ENCODE results near the gene LPAR1. TPM values are rescaled to one million over a fixed set of nuclear protein-coding genes. Genes with fewer than 3 reads are reported as not detected.

The LPAR1 gene
- polyA plus RNA-seq, 2 donors = 5.0 to 5.2 TPM

DNA sequence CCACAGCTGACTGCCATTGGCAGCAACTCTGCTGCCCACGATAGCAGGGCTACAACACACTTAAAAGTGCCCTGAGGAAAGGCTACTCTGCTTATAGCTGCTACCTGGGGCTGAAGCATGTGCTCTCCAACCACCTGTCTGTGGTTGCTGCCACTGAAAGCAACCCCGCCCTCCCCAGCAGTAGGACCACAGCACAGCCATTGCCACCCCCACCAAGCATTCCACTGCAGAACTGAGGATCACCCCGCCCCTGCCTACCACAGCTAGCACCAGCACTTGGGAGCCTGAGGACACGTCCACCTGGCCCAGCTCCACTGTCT is 85.8 kb downstream of the LPAR1 start:
- no peak overlapping the region for H3K4me3 ChIP-seq (ENCODE audit: low read depth in 1 of 2, low read length in 2 of 2)
- H3K27ac ChIP-seq (ENCODE audit: low read depth in 2 of 2, low read length in 1 of 2) = no peak overlapping the region
- no peaks in the 10 kb centered on the region for H3K9me3 ChIP-seq (ENCODE audit: control insufficient read depth in 2 of 2, insufficient read depth in 1 of 2, low read depth in 1 of 2, low read length in 1 of 2)
- no peaks in the 10 kb centered on the region for H3K27me3 ChIP-seq (ENCODE audit: control insufficient read depth in 1 of 2, insufficient read depth in 2 of 2, low read length in 2 of 2)
- no peaks in the 10 kb centered on the region for H3K4me1 ChIP-seq (ENCODE audit: control insufficient read depth in 2 of 2, insufficient read depth in 2 of 2, low read length in 1 of 2)
- no peaks in the 10 kb centered on the region for H3K36me3 ChIP-seq (ENCODE audit: control insufficient read depth in 2 of 2, insufficient read depth in 2 of 2, low read length in 1 of 2)
- 81% methylated on average over 4 of the region's 4 CpGs for WGBS, 2 donors

DNA sequence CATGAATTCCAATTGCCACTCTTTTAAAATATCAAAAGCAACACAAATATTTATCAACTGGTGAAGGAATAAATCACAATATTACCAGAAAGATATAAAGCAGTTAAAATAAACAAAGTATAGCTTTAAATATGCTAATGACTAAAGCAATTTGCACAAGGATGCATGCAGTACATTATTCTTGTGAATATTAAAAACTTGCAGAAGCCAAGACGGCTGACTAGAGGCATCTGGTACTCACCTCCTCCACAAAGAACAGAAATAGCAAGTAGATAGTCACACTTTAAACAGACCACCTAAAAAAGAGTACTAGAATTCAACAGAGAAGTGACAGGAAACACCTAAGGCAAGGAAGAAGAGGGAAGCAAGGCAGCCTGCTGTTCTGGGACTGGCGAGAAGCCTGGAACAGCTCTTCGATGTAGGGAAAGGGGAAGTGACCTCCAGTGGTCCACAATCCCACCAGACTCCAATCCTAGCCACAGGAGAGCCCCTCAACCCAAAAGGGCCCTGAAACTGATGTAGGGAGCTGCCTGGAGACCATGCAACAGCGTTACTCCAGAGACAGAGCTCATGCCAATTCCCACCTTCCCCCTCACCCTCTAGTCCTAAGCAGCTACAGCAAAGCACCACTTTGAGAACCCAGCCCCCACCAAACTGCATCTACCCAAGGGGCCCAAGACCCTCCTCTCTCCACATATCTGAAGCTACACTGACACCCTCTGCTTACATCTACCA is 86.3 kb downstream of the LPAR1 start:
- H3K4me1 ChIP-seq (ENCODE audit: control insufficient read depth in 2 of 2, insufficient read depth in 2 of 2, low read length in 1 of 2) = no peaks in the 10 kb centered on the region
- no peak overlapping the region for H3K27ac ChIP-seq (ENCODE audit: low read depth in 2 of 2, low read length in 1 of 2)
- H3K9me3 ChIP-seq (ENCODE audit: control insufficient read depth in 2 of 2, insufficient read depth in 1 of 2, low read depth in 1 of 2, low read length in 1 of 2) = no peaks in the 10 kb centered on the region
- H3K27me3 ChIP-seq (ENCODE audit: control insufficient read depth in 1 of 2, insufficient read depth in 2 of 2, low read length in 2 of 2) = no peaks in the 10 kb centered on the region
- no peak overlapping the region for H3K4me3 ChIP-seq (ENCODE audit: low read depth in 1 of 2, low read length in 2 of 2)
- no peaks in the 10 kb centered on the region for H3K36me3 ChIP-seq (ENCODE audit: control insufficient read depth in 2 of 2, insufficient read depth in 2 of 2, low read length in 1 of 2)
- 54 to 55% methylated on average over 4 of the region's 4 CpGs for WGBS, 2 donors

DNA sequence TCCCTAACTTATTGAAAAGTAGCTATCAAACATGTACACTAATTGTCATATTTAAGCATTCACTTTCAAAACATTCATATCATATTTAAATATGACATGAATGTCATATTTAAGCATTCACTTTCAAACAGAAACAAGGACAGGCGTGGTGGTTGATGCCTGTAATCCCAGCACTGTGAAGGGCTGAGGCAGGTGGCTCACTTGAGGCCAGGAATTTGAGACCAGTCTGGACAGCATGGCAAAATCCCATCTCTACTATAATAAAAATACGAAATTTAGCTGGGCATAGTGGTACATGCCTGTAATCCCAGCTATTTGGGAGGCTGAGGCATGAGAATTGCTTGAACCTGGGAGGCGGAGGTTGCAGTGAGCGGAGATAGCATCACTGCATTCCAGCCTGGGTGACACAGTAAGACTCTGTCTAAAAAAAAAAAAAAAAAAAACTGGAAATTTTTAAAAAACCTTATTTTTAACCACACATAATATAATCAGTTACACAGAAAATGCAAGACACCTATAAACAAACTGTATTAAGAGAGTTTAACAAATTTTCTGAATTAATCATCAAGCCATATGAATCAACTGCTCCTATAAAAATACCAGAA is 88.1 kb downstream of the LPAR1 start:
- H3K9me3 ChIP-seq (ENCODE audit: control insufficient read depth in 2 of 2, insufficient read depth in 1 of 2, low read depth in 1 of 2, low read length in 1 of 2) = no peaks in the 10 kb centered on the region
- no peaks in the 10 kb centered on the region for H3K27me3 ChIP-seq (ENCODE audit: control insufficient read depth in 1 of 2, insufficient read depth in 2 of 2, low read length in 2 of 2)
- no peak overlapping the region for H3K4me3 ChIP-seq (ENCODE audit: low read depth in 1 of 2, low read length in 2 of 2)
- H3K36me3 ChIP-seq (ENCODE audit: control insufficient read depth in 2 of 2, insufficient read depth in 2 of 2, low read length in 1 of 2) = no peaks in the 10 kb centered on the region
- WGBS, 2 donors = 90 to 94% methylated on average over 4 of the region's 4 CpGs
- H3K27ac ChIP-seq (ENCODE audit: low read depth in 2 of 2, low read length in 1 of 2) = no peak overlapping the region
- H3K4me1 ChIP-seq (ENCODE audit: control insufficient read depth in 2 of 2, insufficient read depth in 2 of 2, low read length in 1 of 2) = no peaks in the 10 kb centered on the region

DNA sequence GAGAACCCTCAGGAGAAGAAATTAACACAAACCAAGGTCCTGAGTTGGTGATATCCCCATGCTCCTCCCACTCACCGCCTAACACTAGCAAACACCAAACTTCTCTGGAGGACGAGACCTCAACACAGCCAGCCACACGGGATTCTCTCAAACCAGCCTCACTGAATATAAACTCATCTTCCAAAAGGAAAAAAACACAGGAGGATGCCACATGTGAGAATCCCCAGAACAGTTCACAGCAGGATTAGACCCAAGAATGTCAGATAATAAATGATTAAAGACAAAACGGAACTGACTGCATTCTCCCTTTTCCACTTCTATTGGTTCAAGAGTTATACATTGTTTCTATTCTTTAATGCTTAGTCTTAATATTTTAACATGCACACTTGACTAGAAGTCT is 89.2 kb downstream of the LPAR1 start:
- H3K4me1 ChIP-seq (ENCODE audit: control insufficient read depth in 2 of 2, insufficient read depth in 2 of 2, low read length in 1 of 2) = no peaks in the 10 kb centered on the region
- no peak overlapping the region for H3K27ac ChIP-seq (ENCODE audit: low read depth in 2 of 2, low read length in 1 of 2)
- H3K36me3 ChIP-seq (ENCODE audit: control insufficient read depth in 2 of 2, insufficient read depth in 2 of 2, low read length in 1 of 2) = no peaks in the 10 kb centered on the region
- no peak overlapping the region for H3K4me3 ChIP-seq (ENCODE audit: low read depth in 1 of 2, low read length in 2 of 2)
- 62 to 66% methylated on average over 4 of the region's 4 CpGs for whole genome bisulfite sequencing, 2 donors
- H3K9me3 ChIP-seq (ENCODE audit: control insufficient read depth in 2 of 2, insufficient read depth in 1 of 2, low read depth in 1 of 2, low read length in 1 of 2) = no peaks in the 10 kb centered on the region
- H3K27me3 ChIP-seq (ENCODE audit: control insufficient read depth in 1 of 2, insufficient read depth in 2 of 2, low read length in 2 of 2) = no peaks in the 10 kb centered on the region

DNA sequence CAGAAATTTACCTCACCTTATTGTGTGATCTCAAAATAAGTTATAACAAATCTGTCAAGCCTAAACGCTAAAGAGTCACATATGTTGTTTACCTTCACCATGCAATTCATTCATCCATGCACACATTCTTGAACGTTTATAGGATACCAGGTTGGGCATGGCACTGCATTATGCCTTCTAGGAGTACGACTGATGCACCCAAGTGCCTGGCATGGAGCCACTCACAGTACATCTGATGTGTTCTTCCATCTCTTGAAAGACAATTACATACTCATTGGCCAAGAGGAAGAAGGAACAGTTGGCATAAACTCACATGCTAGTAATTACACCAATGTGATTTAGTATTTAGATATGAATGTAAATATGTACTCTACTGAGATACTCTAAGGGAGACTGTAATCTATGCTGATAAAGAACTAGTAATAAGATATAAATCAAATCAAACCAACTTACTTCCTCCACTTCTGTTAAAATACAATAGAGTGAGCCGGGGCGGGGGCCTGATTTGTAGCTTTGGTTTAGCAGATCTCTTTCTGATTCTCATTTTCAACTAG is 90.7 kb downstream of the LPAR1 start:
- Histone ChIP-seq H3K27me3 (ENCODE audit: control insufficient read depth in 1 of 2, insufficient read depth in 2 of 2, low read length in 2 of 2) (no peaks in the 10 kb centered on the region), H3K9me3 (ENCODE audit: control insufficient read depth in 2 of 2, insufficient read depth in 1 of 2, low read depth in 1 of 2, low read length in 1 of 2) (no peaks in the 10 kb centered on the region), H3K36me3 (ENCODE audit: control insufficient read depth in 2 of 2, insufficient read depth in 2 of 2, low read length in 1 of 2) (no peaks in the 10 kb centered on the region), H3K27ac (ENCODE audit: low read depth in 2 of 2, low read length in 1 of 2) (no peak overlapping the region), H3K4me1 (ENCODE audit: control insufficient read depth in 2 of 2, insufficient read depth in 2 of 2, low read length in 1 of 2) (no peaks in the 10 kb centered on the region), H3K4me3 (ENCODE audit: low read depth in 1 of 2, low read length in 2 of 2) (no peak overlapping the region)
- WGBS, 2 donors = 70 to 71% methylated on average over 5 of the region's 5 CpGs

DNA sequence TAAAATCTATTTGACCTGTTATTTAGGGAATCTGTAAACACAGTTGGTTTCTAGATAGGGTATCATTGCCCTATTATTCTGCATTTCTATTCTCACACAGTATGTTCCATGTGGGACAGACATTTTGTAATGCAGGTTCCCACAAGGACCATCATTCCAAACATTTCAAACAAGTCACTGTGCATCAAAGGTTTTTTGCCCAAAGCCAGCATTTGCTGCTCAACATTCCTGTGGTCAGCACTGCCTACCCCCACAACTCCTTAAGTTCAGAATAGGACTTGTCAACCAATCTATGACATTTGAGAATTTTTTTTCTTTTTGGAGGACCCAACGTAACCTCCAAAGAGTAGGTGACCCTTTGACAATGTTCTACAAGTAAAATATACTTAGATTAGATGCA is 95.7 kb downstream of the LPAR1 start:
- 88 to 98% methylated on average over 1 of the region's 1 CpG for WGBS, 2 donors
- H3K27ac ChIP-seq (ENCODE audit: low read depth in 2 of 2, low read length in 1 of 2) = no peak overlapping the region
- no peaks in the 10 kb centered on the region for H3K27me3 ChIP-seq (ENCODE audit: control insufficient read depth in 1 of 2, insufficient read depth in 2 of 2, low read length in 2 of 2)
- H3K36me3 ChIP-seq (ENCODE audit: control insufficient read depth in 2 of 2, insufficient read depth in 2 of 2, low read length in 1 of 2) = peaks cover 0 to 6% of the 10 kb centered on the region in 2 donors
- H3K9me3 ChIP-seq (ENCODE audit: control insufficient read depth in 2 of 2, insufficient read depth in 1 of 2, low read depth in 1 of 2, low read length in 1 of 2) = no peaks in the 10 kb centered on the region
- no peak overlapping the region for H3K4me3 ChIP-seq (ENCODE audit: low read depth in 1 of 2, low read length in 2 of 2)
- no peaks in the 10 kb centered on the region for H3K4me1 ChIP-seq (ENCODE audit: control insufficient read depth in 2 of 2, insufficient read depth in 2 of 2, low read length in 1 of 2)

DNA sequence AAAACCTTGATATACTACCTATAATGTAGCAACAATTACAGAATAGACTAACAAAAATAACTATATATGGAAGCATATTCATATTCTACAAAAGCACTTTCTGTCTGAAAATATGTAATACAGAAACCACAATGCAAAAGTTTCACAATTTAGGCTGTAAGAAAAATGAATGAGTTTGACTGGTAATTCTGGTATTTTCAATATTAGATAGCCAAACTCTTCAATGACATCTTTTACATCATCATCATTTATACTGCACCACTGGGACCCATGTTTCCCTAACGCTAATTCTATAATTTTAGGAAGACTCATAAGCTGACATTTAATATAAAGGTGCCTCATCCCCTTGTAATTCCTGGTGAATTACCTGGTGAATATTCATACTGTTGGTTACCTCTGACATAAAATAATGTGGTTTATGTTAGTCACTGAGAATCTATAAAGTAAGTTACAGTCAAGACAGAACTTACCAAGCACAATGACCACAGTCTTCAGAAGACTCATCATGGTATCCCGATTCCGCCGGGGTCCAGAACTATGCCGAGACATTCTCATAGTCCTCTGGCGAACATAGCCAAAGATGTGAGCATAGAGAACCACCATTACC is 97.2 kb downstream of the LPAR1 start:
- Histone ChIP-seq H3K36me3 (ENCODE audit: control insufficient read depth in 2 of 2, insufficient read depth in 2 of 2, low read length in 1 of 2) (peaks cover 0 to 6% of the 10 kb centered on the region in 2 donors), H3K27ac (ENCODE audit: low read depth in 2 of 2, low read length in 1 of 2) (no peak overlapping the region), H3K4me1 (ENCODE audit: control insufficient read depth in 2 of 2, insufficient read depth in 2 of 2, low read length in 1 of 2) (no peaks in the 10 kb centered on the region), H3K4me3 (ENCODE audit: low read depth in 1 of 2, low read length in 2 of 2) (no peak overlapping the region), H3K9me3 (ENCODE audit: control insufficient read depth in 2 of 2, insufficient read depth in 1 of 2, low read depth in 1 of 2, low read length in 1 of 2) (no peaks in the 10 kb centered on the region), H3K27me3 (ENCODE audit: control insufficient read depth in 1 of 2, insufficient read depth in 2 of 2, low read length in 2 of 2) (no peaks in the 10 kb centered on the region)
- 93 to 94% methylated on average over 6 of the region's 6 CpGs for WGBS, 2 donors

DNA sequence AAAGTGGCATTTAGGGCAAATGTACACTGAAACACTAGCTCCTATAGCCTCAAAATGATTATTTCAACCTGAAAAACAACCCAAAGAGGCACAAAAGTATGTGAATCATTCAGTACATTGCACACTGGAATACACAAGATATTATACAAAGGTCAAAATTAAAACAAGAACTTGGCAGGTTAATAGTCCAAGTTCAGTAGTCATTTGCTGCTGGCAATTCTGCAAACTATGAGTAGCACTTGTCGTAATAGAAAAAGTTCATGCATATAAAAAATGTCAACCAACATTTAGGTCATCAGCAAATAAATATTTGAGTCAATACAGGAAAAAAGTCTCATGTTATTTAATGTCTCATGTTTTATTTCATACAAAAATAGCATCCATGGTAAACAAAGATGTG is 98.7 kb downstream of the LPAR1 start:
- Histone ChIP-seq H3K36me3 (ENCODE audit: control insufficient read depth in 2 of 2, insufficient read depth in 2 of 2, low read length in 1 of 2) (peaks cover 0 to 6% of the 10 kb centered on the region in 2 donors), H3K9me3 (ENCODE audit: control insufficient read depth in 2 of 2, insufficient read depth in 1 of 2, low read depth in 1 of 2, low read length in 1 of 2) (no peaks in the 10 kb centered on the region), H3K4me1 (ENCODE audit: control insufficient read depth in 2 of 2, insufficient read depth in 2 of 2, low read length in 1 of 2) (no peaks in the 10 kb centered on the region), H3K4me3 (ENCODE audit: low read depth in 1 of 2, low read length in 2 of 2) (no peak overlapping the region), H3K27ac (ENCODE audit: low read depth in 2 of 2, low read length in 1 of 2) (no peak overlapping the region), H3K27me3 (ENCODE audit: control insufficient read depth in 1 of 2, insufficient read depth in 2 of 2, low read length in 2 of 2) (no peaks in the 10 kb centered on the region)
- WGBS, 2 donors = 76 to 85% methylated on average over 1 of the region's 1 CpG

DNA sequence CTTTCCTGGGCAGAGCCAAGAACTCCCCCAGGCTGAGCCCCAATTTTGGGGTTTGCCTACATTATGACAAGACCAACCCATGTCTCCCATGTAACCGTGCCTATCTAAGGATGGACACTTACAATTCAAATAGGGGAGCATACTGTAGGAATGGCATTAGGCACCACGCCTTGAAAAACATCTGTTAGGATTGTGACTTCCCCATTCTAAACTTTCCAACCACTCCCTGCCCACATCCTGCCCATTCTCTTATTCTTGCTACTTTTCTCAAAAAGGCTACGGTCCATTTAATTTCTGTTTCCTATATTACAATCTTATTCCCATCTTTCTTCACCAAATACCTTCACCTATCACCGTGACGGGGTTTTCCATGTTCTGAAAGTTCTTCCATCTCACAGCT is 99.2 kb downstream of the LPAR1 start:
- H3K27ac ChIP-seq (ENCODE audit: low read depth in 2 of 2, low read length in 1 of 2) = no peak overlapping the region
- peaks cover 0 to 6% of the 10 kb centered on the region in 2 donors for H3K36me3 ChIP-seq (ENCODE audit: control insufficient read depth in 2 of 2, insufficient read depth in 2 of 2, low read length in 1 of 2)
- no peaks in the 10 kb centered on the region for H3K4me1 ChIP-seq (ENCODE audit: control insufficient read depth in 2 of 2, insufficient read depth in 2 of 2, low read length in 1 of 2)
- WGBS, 2 donors = 82 to 88% methylated on average over 5 of the region's 5 CpGs
- H3K9me3 ChIP-seq (ENCODE audit: control insufficient read depth in 2 of 2, insufficient read depth in 1 of 2, low read depth in 1 of 2, low read length in 1 of 2) = no peaks in the 10 kb centered on the region
- no peaks in the 10 kb centered on the region for H3K27me3 ChIP-seq (ENCODE audit: control insufficient read depth in 1 of 2, insufficient read depth in 2 of 2, low read length in 2 of 2)
- no peak overlapping the region for H3K4me3 ChIP-seq (ENCODE audit: low read depth in 1 of 2, low read length in 2 of 2)

Measured in esophagus (tissue), 2 donors.